Myometrial cell (primary cell): ENCODE data around the gene PCMTD2. TPM values are rescaled to one million over a fixed set of nuclear protein-coding genes. Genes with fewer than 3 reads are reported as not detected.

Experiments
- total RNA-seq: library from RNA; depleted of rRNA; stranded (reverse); fragments of >200 nt; gene quantifications from 2 replicates; pipeline ENCODE4 v1.2.3, GENCODE V29; 2015

PCMTD2 gene
- total RNA-seq, result 35.2 and 56.9 TPM in 2 replicates

DNA sequence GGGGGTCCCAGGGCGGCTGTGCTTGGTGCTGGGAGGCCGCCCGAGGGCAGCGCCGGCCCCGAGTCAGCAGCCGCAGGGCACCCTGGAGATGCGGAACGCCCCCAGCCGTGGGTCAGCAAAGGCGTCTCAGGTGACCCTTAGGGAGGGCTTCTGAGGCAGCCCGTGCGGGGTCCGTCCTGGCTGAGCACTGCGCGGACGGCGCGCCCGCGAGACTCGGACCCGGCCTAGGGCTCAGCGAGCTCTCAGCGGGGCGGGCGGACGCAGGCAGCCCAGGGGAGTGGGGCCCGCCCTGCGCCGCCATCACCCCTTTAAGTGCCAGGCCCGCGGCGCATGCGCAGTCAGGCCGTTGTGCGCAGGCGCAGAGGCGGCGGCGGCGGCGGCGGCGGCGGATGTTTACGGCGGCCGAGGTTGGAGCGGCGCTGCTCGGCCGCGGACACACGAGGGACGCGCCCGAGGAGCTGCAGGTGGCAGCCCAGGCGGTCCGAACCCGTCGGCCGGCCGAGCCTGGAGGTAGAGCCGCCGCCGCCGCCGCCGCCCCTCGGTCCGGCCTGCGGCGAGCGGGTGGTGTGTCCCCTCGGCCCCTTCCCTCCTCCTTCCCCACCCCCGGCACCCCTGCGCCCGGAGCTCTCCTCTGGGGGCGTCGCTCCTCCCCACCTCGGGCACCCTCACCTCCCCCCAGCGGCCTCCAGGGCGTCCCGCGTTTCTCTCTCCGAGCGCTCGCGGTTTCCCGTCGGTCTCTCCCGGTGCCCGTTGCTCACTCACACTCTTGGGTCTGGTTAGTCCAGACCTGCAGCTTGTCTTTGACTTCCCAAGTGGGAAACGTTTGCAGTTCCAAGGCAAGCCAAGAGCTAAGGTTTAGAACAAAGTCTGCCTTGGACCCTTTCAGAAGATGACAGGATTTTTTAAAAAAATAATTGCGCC, at the start of gene PCMTD2:
Gene PCMTD2 (plus strand): TSS at position 388 of the 921 bp plus-strand sequence. CDS start 4,218 bp downstream, outside the sequence.

Other genes with a start within 250 kb of the PCMTD2 start
- under 0.01 TPM in 1 of 2 replicates, not detected in the other for gene C20orf204, start 219.6 kb upstream of the PCMTD2 start, total RNA-seq
- 0.29 TPM in 1 of 2 replicates, not detected in the other for gene SOX18, start 206.1 kb upstream of the PCMTD2 start, total RNA-seq
- 4.8 and 17.3 TPM in 2 replicates for gene TCEA2, start 192.6 kb upstream of the PCMTD2 start, total RNA-seq
- 7.5 and 20.2 TPM in 2 replicates for gene RGS19, start 176.2 kb upstream of the PCMTD2 start, total RNA-seq
- 3.2 and 3.5 TPM in 2 replicates for gene OPRL1, start 175.7 kb upstream of the PCMTD2 start, total RNA-seq
- gene LKAAEAR1, start 171.3 kb upstream of the PCMTD2 start, total RNA-seq, result not detected in 2 replicates
- gene NPBWR2, start 148.2 kb upstream of the PCMTD2 start, total RNA-seq, result not detected in 2 replicates
- not detected in 2 replicates for gene MYT1, start 91.3 kb upstream of the PCMTD2 start, total RNA-seq